ENCODE measurements around the gene TST. TPM values are rescaled to one million over a fixed set of nuclear protein-coding genes. Genes with fewer than 3 reads are reported as not detected.

Gene TST
- polyA plus RNA-seq, 1 donor from 2014 or later: 5.4 TPM

DNA sequence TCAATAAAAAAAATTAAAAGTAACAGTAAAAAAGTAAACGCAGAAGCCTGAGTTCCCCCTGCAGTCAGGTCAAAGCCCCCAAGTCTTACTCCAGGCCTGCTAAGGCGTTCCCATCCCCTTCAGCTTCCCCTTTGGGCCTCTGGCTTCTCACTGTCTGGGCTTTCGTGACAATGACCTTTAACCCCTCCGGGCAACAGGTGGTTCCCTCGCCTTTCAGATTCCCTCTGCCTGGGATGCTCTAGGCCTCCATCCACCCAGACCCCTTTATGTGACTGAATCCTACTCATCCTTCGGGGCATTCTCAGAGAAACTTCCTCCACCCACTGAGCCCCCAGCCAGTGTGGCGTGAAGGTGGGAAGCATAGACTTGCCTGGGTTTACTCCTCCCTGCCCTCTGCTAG is 8.3 kb upstream of the TST start:
- no peak overlapping the region for H2AFZ ChIP-seq (ENCODE audit: low read depth, low read length)
- no peak overlapping the region for H3K9ac ChIP-seq (ENCODE audit: low read length)
- no peaks in the 10 kb centered on the region for H3K9me3 ChIP-seq (ENCODE audit: low read length)
- no peaks in the 10 kb centered on the region for H3K27me3 ChIP-seq (ENCODE audit: insufficient read depth, low read depth, low read length)
- H4K20me1 ChIP-seq (ENCODE audit: insufficient read depth): no peaks in the 10 kb centered on the region
- no peaks in the 10 kb centered on the region for H3K79me2 ChIP-seq (replicated peaks; ENCODE audit: insufficient read depth, low read length)
- H3K27ac ChIP-seq (ENCODE audit: low read length): no peak overlapping the region
- H3F3A ChIP-seq (ENCODE audit: insufficient read depth, low read length, poor library complexity, severe bottlenecking): no peaks in the 10 kb centered on the region
- H3K36me3 ChIP-seq (ENCODE audit: insufficient read depth, low read length): no peaks in the 10 kb centered on the region
- H3K4me3 ChIP-seq (ENCODE audit: low read length): no peak overlapping the region
- H3K4me2 ChIP-seq (ENCODE audit: low read length): no peak overlapping the region
- H3K9me2 ChIP-seq (ENCODE audit: insufficient read depth, low read length): no peaks in the 10 kb centered on the region
- TF ChIP-seq, protein P1, sequence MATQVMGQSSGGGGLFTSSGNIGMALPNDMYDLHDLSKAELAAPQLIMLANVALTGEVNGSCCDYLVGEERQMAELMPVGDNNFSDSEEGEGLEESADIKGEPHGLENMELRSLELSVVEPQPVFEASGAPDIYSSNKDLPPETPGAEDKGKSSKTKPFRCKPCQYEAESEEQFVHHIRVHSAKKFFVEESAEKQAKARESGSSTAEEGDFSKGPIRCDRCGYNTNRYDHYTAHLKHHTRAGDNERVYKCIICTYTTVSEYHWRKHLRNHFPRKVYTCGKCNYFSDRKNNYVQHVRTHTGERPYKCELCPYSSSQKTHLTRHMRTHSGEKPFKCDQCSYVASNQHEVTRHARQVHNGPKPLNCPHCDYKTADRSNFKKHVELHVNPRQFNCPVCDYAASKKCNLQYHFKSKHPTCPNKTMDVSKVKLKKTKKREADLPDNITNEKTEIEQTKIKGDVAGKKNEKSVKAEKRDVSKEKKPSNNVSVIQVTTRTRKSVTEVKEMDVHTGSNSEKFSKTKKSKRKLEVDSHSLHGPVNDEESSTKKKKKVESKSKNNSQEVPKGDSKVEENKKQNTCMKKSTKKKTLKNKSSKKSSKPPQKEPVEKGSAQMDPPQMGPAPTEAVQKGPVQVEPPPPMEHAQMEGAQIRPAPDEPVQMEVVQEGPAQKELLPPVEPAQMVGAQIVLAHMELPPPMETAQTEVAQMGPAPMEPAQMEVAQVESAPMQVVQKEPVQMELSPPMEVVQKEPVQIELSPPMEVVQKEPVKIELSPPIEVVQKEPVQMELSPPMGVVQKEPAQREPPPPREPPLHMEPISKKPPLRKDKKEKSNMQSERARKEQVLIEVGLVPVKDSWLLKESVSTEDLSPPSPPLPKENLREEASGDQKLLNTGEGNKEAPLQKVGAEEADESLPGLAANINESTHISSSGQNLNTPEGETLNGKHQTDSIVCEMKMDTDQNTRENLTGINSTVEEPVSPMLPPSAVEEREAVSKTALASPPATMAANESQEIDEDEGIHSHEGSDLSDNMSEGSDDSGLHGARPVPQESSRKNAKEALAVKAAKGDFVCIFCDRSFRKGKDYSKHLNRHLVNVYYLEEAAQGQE (IDR thresholded peaks at IDR 0.05; ENCODE audit: borderline replicate concordance): no peak
- TF ChIP-seq EZH2 (IDR thresholded peaks at IDR 0.05; ENCODE audit: borderline replicate concordance, insufficient read depth, low read length, poor library complexity, severe bottlenecking) (no peak), RAD21 (conservative IDR thresholded peaks at IDR 0.05) (no peak), SMC3 (conservative IDR thresholded peaks at IDR 0.05; ENCODE audit: poor library complexity) (no peak), MXI1 (conservative IDR thresholded peaks at IDR 0.05; ENCODE audit: poor library complexity, severe bottlenecking) (no peak), EP300 (conservative IDR thresholded peaks at IDR 0.05; ENCODE audit: poor library complexity, severe bottlenecking) (no peak), TAF1 (IDR thresholded peaks at IDR 0.05; ENCODE audit: low read depth) (no peak), POLR2AphosphoS5 (IDR thresholded peaks at IDR 0.05) (no peak)
- TF ChIP-seq, protein P2, sequence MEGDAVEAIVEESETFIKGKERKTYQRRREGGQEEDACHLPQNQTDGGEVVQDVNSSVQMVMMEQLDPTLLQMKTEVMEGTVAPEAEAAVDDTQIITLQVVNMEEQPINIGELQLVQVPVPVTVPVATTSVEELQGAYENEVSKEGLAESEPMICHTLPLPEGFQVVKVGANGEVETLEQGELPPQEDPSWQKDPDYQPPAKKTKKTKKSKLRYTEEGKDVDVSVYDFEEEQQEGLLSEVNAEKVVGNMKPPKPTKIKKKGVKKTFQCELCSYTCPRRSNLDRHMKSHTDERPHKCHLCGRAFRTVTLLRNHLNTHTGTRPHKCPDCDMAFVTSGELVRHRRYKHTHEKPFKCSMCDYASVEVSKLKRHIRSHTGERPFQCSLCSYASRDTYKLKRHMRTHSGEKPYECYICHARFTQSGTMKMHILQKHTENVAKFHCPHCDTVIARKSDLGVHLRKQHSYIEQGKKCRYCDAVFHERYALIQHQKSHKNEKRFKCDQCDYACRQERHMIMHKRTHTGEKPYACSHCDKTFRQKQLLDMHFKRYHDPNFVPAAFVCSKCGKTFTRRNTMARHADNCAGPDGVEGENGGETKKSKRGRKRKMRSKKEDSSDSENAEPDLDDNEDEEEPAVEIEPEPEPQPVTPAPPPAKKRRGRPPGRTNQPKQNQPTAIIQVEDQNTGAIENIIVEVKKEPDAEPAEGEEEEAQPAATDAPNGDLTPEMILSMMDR (IDR thresholded peaks at IDR 0.05; ENCODE audit: poor library complexity, severe bottlenecking): no peak

DNA sequence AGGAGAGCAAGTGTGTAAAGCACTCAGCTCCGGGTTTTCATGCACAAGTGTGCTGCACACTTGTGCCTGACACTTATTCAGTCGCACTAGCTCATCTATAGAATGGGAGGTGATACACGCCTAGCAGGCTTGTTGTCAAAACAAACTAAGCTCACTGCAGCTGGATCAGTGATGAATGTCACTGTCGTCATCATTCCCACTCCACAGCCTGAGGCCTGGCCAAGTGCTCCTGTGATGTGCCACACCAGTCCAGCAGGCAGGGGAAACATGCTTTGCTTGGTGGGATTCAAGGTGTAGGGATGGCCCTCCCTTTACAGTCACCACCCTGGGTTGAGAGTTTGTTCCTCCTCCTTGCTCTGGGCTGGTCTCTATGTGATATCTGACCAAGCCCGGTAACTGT is 7.1 kb upstream of the TST start:
- H3K27ac ChIP-seq (ENCODE audit: low read length): no peak overlapping the region
- no peaks in the 10 kb centered on the region for H3K79me2 ChIP-seq (replicated peaks; ENCODE audit: insufficient read depth, low read length)
- no peak overlapping the region for H3K4me3 ChIP-seq (ENCODE audit: low read length)
- no peaks in the 10 kb centered on the region for H3K9me2 ChIP-seq (ENCODE audit: insufficient read depth, low read length)
- H3K27me3 ChIP-seq (ENCODE audit: insufficient read depth, low read depth, low read length): no peaks in the 10 kb centered on the region
- no peaks in the 10 kb centered on the region for H3F3A ChIP-seq (ENCODE audit: insufficient read depth, low read length, poor library complexity, severe bottlenecking)
- TF ChIP-seq TAF1 (IDR thresholded peaks at IDR 0.05; ENCODE audit: low read depth) (no peak), MXI1 (conservative IDR thresholded peaks at IDR 0.05; ENCODE audit: poor library complexity, severe bottlenecking) (no peak), SMC3 (conservative IDR thresholded peaks at IDR 0.05; ENCODE audit: poor library complexity) (no peak), POLR2AphosphoS5 (IDR thresholded peaks at IDR 0.05) (no peak), RAD21 (conservative IDR thresholded peaks at IDR 0.05) (no peak), EP300 (conservative IDR thresholded peaks at IDR 0.05; ENCODE audit: poor library complexity, severe bottlenecking) (no peak), EZH2 (IDR thresholded peaks at IDR 0.05; ENCODE audit: borderline replicate concordance, insufficient read depth, low read length, poor library complexity, severe bottlenecking) (no peak)
- TF ChIP-seq, protein P1 (IDR thresholded peaks at IDR 0.05; ENCODE audit: borderline replicate concordance): no peak
- TF ChIP-seq, protein P2 (IDR thresholded peaks at IDR 0.05; ENCODE audit: poor library complexity, severe bottlenecking): no peak
- no peak overlapping the region for H3K9ac ChIP-seq (ENCODE audit: low read length)
- no peaks in the 10 kb centered on the region for H3K9me3 ChIP-seq (ENCODE audit: low read length)
- H2AFZ ChIP-seq (ENCODE audit: low read depth, low read length): no peak overlapping the region
- no peak overlapping the region for H3K4me2 ChIP-seq (ENCODE audit: low read length)
- H4K20me1 ChIP-seq (ENCODE audit: insufficient read depth): no peaks in the 10 kb centered on the region
- no peaks in the 10 kb centered on the region for H3K36me3 ChIP-seq (ENCODE audit: insufficient read depth, low read length)
